K562 (cell line): ENCODE measurements around the gene RNF26. TPM values are rescaled to one million over a fixed set of nuclear protein-coding genes. Genes with fewer than 3 reads are reported as not detected.

Experiments used
- CBX1 ChIP-seq: sonication (generic); IDR thresholded peaks from 2 replicates; pipeline ENCODE4 v1.6.1; 2016; ENCODE audit warnings: antibody characterized with exemption, low read depth, mild to moderate bottlenecking
- EP400 ChIP-seq: fragments of 450-650 bp; IDR thresholded peaks from 2 replicates; pipeline ENCODE4 v1.6.1; 2017; ENCODE audit warnings: antibody characterized with exemption, mild to moderate bottlenecking, moderate library complexity
- FOXA1 ChIP-seq: fragments of 450-650 bp; IDR thresholded peaks from 2 replicates; pipeline ENCODE4 v1.6.1; 2016; ENCODE audit warnings: mild to moderate bottlenecking, borderline replicate concordance
- HEY1 ChIP-seq: fragments of 250-450 bp; sonication (Bioruptor Pico); IDR thresholded peaks from 2 replicates; pipeline ENCODE4 v1.5.0; 2020; ENCODE audit warnings: mild to moderate bottlenecking, moderate library complexity, borderline replicate concordance
- KDM4B ChIP-seq, 2 experiments: fragments of 450-650 bp in 1 of 2; sonication (generic) in 1 of 2; IDR thresholded peaks; 2 replicates each; pipeline ENCODE4 v1.6.1; 2016 to 2017; ENCODE audit warnings: borderline replicate concordance in 2 of 2, antibody characterized with exemption in 1 of 2, low read depth in 1 of 2, mild to moderate bottlenecking in 1 of 2
- KDM5B ChIP-seq: fragments of 200-600 bp; sonication (generic); IDR thresholded peaks from 2 replicates; pipeline ENCODE4 v1.6.1; 2012; ENCODE audit warnings: low read depth, mild to moderate bottlenecking, moderate library complexity, low read length, control low read depth, inconsistent platforms; ENCODE audit not compliant: insufficient replicate concordance
- MTA3 ChIP-seq: fragments of 450-650 bp; formaldehyde crosslinking; IDR thresholded peaks from 2 replicates; pipeline ENCODE4 v1.6.1; 2017; ENCODE audit warnings: mild to moderate bottlenecking, borderline replicate concordance
- PATZ1 ChIP-seq: fragments of 250-450 bp; sonication (Bioruptor Pico); IDR thresholded peaks from 2 replicates; pipeline ENCODE4 v1.5.0; 2020; ENCODE audit warnings: mild to moderate bottlenecking, borderline replicate concordance
- PCBP2 ChIP-seq: fragments of 200-400 bp; formaldehyde crosslinking; IDR thresholded peaks from 2 replicates; pipeline ENCODE4 v1.6.1; 2018; ENCODE audit warnings: low read length, low read depth, mild to moderate bottlenecking, moderate library complexity; ENCODE audit not compliant: poor library complexity, severe bottlenecking
- RBM17 ChIP-seq: fragments of 200-400 bp; formaldehyde crosslinking; IDR thresholded peaks from 2 replicates; pipeline ENCODE4 v1.6.1; 2017; ENCODE audit warnings: low read depth, mild to moderate bottlenecking, low read length, borderline replicate concordance
- RBM39 ChIP-seq: fragments of 200-400 bp; formaldehyde crosslinking; optimal IDR thresholded peaks from 2 replicates; pipeline ENCODE3; 2018; ENCODE audit warnings: low read depth, low read length
- SMAD1 ChIP-seq: fragments of 150-350 bp; IDR thresholded peaks from 2 replicates; pipeline ENCODE4 v1.6.1; 2014; ENCODE audit warnings: low read length, low read depth; ENCODE audit not compliant: partially characterized antibody
- SRF ChIP-seq, 2 experiments: fragments of 250-450, 450-650 bp in 1 of 2; sonication (Bioruptor Pico) in 1 of 2; sonication (generic) in 1 of 2; formaldehyde crosslinking; IDR thresholded peaks; 2 replicates each; pipeline versions ENCODE4 v1.5.0 to v1.5.1; 2020 to 2022; ENCODE audit warnings: mild to moderate bottlenecking in 1 of 2, missing genetic modification reagents in 1 of 2
- ZC3H8 ChIP-seq: fragments of 450-650 bp; IDR thresholded peaks from 2 replicates; pipeline ENCODE4 v1.6.1; 2017
- ZNF280B ChIP-seq: fragments of 250-450 bp; sonication (Bioruptor Pico); IDR thresholded peaks from 2 replicates; pipeline ENCODE4 v1.5.1; 2021; ENCODE audit warnings: mild to moderate bottlenecking
- ZNF407 ChIP-seq: fragments of 450-650 bp; IDR thresholded peaks from 2 replicates; pipeline ENCODE4 v1.6.1; 2016; ENCODE audit warnings: low read depth
- polyA plus RNA-seq, 8 experiments: library from polyadenylated mRNA; depleted of rRNA in 4 of 8; stranded (reverse) in 5 of 8; unstranded in 3 of 8; fragments of >200 nt; fragmentation: Nextera tagmentation in 2 of 8; fragmentation: Illumina TruSeq in 1 of 8; extraction: Ambion mirVana in 2 of 8; extraction: Trizol in 1 of 8; gene quantifications; 2 replicates each; pipeline versions ENCODE4 v1.2.1 to v1.2.3, GENCODE V29; 2011 to 2014; ENCODE audit warnings: inconsistent platforms in 1 of 8, missing spikeins in 1 of 8
- total RNA-seq, 7 experiments: library from RNA; depleted of rRNA in 6 of 7; stranded (reverse); fragments of >200 nt in 6 of 7; fragmentation: Illumina TruSeq in 2 of 7; extraction: Trizol in 2 of 7; gene quantifications; 2 replicates each; pipeline versions ENCODE4 v1.2.1 to v1.2.3, GENCODE V29; 2011 to 2021; ENCODE audit warnings: low replicate concordance in 1 of 7

RNF26 gene
- total and polyA plus RNA-seq, 9 of the 15 experiments (the other 6 are each of a cell fraction or from before 2014, with no cell fraction given) = 5.3 to 53.6 (median 12.7) TPM

- TF ChIP-seq ZNF407 (no peak), ZC3H8 (no peak), MTA3 (no peak), SMAD1 (no peak), RBM39 (no peak), PATZ1 (CRISPR knock-in tag) (no peak), FOXA1 (no peak), EP400 (no peak), PCBP2 (no peak), KDM4B (IDR thresholded peaks at IDR 0.05; ENCODE audit: borderline replicate concordance in 2 of 2, low read depth in 1 of 2) (no peak), CBX1 (no peak), RBM17 (no peak), SRF (CRISPR knock-in tag; IDR thresholded peaks at IDR 0.05) (no peak), ZNF280B (CRISPR knock-in tag) (no peak), HEY1 (no peak), KDM5B (no peak)
Measured at GRCh38 chr11:119356349-119357031, 22.2 kb downstream of the RNF26 start (continued).
